GM19099 (cell line): ENCODE measurements around the gene GPR75.

Source experiments
- POLR2A ChIP-seq: IDR thresholded peaks from 3 replicates; pipeline ENCODE4 v1.6.1; 2011; ENCODE audit warnings: low read depth; ENCODE audit not compliant: insufficient read length; ENCODE audit errors: extremely low read depth

The GPR75 gene

DNA sequence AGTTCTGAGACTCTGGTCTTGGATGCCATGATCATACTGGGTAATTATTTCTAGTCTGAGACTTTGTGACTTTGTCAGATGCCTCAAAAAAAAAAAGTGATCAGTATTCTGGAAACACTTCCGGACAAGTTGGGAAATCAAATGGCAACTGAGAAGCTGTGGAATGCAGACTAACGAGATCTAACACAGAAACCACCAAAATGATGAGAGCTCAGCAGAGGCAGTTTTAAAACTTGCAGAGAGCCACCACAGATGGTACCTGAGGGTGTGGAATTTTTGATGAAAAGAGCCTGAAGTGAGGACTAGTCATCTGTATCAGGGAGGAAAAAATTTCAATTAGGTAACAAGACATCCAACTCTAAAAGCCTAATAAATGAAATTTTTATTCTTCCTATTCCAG is 5.5 kb upstream of the GPR75 start:
- no peak for TF ChIP-seq POLR2A

DNA sequence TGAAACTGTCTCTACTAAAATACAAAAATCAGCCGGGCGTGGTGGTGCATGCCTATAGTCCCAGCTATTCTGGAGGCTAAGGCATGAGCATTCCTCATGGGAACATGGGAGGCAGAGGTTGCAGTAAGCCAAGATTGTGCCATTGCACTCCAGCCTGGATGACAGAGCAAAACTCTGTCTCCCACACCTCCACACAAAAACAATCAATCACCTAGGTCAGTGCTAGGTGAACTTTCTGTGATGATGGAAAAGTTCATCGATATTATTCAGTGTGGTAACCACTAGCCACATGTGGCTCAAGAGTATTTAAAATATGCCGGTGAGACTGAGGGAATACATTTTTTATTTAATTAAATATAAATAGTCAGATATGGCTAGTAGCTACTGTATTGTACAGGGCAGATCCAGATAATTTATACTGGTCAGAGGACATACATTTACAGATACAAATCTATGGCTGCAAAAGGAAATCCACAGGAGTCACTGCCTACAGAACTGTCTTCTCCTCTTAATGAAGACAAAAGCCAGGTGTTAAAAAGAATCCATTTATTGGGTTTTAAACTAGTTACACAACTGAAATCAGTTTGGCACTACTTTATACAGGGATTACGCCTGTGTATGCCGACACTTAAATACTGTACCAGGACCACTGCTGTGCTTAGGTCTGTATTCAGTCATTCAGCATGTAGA is 3.9 kb upstream of the GPR75 start:
- TF ChIP-seq POLR2A, result no peak

DNA sequence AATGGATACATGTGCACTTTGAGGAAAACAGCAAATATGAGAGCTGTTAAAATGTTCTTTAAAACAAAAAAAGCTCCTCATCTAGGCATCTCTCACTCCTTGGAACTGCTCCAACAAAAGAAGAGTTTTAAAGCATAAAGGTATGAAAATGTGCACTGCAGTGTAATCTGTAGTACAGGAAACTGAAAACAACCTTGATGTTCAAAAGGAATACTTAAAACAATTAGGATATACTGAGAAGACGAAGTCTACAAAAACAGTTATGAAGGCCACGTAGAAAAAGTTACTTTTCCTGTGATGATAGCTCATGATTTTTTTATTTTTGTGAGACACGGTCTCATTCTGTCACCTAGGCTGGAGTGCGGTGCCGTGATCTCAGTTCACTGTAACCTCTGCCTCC is 2.1 kb upstream of the GPR75 start:
- no peak for TF ChIP-seq POLR2A

DNA sequence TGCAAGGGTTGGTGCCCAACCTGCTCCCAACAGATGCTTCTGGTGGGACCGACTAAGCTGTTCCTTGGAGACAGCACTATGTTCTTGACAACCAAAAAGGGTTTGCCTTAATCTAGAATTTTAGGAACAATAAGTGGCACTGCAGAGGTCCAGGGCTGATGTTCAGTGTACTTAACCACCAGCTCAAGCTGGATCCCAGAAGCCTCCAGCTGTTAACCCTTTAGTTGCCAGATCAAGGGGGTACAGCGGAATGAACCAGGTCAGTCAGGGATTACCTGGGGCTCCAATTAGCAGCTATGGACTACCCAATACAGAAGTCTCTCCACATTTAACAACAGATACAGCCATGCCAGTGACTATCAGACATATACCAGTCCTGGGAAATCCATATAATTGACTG is 3.5 kb downstream of the GPR75 start:
- TF ChIP-seq POLR2A, result no peak

DNA sequence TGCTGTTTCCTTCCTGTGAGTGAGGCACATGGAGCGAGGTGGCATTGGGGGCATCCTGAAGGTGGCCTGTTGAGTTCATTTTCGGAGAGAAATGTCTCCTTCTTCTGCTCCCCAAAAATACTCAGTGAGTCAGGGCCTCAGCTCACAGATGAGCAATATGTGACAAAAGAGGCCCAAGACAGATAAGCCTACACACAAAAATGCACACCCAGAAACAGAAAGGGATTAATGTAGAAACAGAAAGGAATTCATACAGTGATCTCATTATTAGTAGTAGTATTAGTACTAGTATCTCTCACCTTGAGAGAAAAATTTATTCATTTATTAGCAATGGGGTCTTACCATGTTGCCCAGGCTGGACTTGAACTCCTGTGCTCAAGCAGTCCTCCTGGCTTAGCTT is 5.1 kb downstream of the GPR75 start:
- no peak for TF ChIP-seq POLR2A

DNA sequence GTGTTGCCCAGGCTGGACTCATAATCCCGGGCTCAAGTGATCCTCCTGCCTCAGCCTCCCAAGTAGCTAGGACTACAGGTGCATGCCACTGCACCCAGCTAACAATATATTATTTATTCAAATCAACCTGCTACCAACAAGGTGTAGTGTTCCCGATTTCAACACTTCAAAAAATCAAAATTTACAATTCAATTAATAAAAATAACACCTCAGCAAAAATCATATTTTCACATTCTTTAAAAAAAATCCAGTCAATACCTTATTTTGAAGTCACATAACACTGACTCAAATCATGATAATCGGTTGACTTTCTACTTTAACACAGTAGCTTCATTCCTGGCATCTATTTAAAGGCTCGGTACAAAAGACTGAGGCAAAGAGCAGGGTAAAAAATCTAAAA is 7.2 kb downstream of the GPR75 start:
- TF ChIP-seq POLR2A, result no peak

DNA sequence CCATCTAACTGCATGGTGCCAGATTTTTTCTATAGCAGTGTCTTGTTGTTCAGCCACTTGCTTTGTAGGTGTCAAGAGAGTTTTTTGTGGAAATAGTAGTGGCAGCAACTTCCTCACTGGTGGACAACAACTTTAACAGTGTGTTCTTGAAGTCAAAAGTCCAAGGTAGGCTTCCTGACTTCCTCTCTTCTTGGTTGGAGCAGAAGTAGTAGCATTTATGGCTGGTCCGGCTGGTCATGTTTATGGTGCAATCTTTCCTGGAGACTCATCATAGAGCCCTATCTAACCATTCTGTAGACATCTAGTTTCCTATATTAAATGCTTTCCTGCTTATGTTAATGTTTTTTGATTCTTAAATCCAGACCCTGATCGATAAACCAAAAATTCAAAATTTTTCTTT is 11.7 kb downstream of the GPR75 start:
- TF ChIP-seq POLR2A, result no peak

DNA sequence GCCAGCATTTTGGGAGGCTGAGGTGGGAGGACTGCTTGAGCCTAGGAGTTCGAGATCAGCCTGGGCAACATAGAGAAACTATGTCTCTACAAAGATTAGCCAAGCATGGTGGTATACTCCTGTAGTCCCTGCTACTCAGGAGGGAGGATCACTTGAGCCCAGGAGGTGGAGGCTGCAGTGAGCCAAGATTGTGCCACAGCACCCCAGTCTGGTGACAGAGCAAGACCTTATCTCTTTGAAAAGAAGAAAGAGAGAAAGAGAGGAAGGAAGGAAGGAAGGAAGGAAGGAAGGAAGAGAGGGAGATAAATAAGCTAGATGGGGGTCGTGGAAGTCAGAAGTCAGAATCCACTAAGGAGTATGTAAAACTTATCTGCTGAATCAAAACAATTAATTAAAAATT is 16.2 kb downstream of the GPR75 start:
- TF ChIP-seq POLR2A, result no peak

DNA sequence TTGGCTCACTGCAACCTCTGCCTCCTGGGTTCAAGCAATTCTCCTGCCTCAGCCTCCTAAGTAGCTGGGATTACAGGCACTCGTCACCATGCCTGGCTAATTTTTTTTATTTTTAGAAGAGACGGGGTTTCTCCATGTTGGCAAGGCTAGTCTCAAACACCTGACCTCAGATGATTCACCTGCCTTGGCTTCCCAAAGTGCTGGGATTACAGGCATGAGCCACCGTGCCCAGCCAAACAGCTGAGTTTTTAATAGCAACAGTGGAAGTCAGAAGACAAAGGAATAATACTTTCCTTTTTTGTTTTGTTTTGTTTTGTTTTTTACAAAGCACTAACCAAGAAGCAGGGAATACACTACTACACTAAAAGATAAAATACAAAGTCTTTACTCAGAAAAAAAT is 16.9 kb downstream of the GPR75 start:
- no peak for TF ChIP-seq POLR2A

DNA sequence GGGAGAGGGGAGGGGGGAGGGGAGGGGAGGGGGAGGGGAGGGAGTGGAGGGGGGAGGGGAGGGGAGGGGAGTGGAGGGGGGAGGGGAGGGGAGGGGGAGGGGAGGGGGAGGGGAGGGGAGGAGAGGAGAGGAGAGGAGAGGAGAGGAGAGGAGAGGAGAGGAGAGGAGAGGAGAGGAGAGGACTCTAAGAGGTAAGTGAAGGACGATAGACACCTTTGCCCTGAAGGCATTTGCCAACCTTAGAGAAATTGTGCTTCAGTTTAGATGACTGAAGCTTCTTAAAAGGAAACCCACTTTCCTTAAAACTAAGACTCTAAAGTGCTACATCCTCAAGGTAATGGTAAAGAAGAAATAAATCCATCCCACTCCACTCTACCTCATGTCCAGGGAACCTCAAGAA is 19.2 kb downstream of the GPR75 start:
- no peak for TF ChIP-seq POLR2A

DNA sequence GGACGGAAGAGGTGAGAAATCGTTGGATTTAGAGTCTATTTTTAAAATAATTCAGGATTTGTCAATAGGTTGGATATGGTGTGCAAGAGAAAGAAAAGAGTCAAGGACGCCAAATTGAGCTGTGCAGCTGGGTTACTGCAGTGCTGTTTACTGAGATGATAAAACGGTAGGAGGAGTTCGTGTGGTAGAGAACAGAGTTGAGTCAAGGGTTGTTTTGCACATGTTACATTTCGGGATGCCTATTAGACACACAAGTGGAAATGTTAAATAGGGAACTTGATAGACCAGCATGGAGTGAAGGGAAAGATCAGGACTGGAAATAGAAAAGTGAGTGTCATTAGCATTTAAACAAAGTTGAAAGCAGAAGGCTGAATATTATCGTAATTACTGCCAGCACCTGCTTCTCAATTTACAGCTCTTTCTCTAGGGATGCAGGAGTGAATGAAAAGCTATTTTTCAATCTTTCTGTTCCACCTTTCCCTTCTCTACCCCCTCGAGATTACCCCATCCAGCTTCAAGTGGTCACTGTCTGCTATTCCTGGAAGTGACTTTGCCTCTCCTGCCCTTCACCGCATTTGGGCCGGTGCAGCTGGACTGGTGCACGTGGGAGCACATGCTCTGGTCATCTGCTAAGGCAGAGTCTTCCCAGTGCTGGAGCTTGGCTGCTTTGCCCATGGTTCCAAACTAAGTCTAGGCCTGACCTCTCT is 30.3 kb downstream of the GPR75 start:
- TF ChIP-seq POLR2A, result no peak

DNA sequence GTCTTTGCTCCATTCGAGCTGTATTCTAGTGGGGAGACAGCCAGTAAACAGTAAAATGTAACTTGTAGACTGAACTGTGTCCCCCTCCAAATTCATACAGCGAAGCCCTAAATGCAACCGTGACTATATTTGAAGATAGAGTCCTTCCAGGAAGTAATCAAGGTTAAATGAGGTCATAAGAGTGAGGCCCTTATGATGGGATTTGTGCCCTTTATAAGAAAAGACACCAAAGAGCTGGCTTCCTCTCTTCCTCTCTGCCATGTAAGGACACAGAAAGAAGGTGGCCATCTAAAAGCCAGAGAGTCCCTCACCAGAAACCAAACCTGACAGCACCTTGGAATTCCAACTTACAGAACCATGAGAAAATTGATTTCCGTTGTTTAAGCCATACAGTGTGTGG is 31.4 kb downstream of the GPR75 start:
- TF ChIP-seq POLR2A, result no peak

DNA sequence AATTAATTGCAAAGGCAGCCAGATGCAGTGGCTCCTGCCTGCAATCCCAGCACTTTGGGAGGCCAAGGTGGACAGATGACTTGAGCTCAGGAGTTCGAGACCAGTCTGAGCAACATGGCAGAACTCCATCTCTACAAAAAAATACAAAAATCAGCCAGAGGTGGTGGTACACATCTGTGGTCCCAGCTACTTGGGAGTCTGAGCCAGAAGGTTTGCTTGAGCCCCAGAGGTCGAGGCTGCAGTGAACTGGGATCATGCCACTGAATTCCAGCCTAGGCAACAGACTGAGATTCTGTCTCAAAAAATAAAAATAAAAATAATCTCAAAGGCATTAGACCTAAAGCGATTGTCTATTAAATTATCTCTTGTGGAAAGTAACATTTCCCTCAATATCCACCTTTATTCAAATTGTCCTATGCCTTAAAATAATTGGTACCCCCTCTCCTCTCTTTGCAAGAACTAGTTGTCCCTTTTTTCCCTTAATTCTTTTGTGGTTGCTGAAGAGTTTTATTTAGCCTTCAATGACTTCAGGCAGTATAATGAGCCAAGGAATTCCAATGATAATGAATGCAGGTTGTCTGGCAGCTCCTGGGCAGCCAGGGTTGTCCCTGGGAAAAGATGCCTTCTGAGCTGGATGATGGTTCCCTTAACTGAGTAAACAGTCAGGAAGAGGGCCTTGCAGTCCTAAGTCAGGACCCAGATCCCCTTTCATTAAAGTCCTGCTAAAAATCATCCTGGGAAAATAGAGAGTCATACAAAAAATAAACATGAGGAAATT is 32.2 kb downstream of the GPR75 start:
- no peak for TF ChIP-seq POLR2A

DNA sequence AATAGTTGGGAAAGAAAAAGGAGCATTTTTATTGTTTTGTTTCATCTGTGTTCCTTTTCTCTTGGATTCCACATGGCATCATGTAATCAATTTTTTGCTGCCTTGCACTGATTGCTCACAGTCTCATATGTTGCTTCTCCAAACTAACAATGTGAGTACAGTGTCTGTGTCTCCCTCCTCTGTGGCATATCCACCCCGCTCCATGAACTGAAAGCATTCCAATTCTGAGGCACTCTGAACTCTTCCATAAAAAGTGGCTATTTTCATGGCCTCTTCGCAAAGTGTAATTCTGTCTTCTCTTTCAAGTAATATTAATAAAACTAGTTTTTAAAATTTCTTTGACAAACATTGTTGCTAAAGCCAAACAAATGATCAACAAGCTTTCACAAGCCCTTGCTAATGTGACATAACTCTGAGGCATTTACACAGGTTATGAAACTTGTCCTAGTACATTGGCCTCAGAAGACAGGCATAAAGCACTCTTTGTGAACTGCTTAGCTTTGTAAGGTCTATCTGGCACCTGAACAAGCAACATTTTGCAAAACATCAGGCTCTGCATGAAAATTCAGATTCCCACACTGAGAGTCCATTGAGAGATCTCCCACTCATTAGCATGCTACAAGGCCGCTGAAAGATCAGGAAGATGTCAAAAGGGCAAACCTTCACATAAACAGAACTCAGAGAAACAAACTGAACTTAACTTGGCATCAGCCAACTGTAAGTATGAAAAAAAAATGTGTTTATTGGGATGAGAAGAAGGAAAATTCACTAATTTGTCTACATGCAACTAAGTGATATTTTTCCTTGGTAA is 33.0 kb downstream of the GPR75 start:
- no peak for TF ChIP-seq POLR2A

DNA sequence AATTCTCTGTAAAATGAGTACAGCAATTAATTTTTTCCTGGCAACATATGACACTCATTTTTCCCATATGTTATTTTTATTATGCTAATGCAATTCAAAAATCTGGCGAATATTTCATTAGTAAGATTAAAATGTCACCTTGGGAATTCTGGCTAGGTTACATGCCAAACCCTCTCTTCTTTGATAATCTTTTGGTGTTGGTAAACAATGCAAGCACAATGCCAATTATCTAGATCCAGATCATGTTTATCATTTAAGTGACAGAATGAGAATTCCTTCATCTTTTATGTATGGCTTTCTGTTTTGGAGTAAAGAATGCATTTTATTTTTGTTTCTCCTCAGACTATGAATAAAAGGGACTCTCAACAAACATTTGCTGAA is 33.7 kb downstream of the GPR75 start:
- TF ChIP-seq POLR2A, result no peak
